GM21529 (cell line): ENCODE data around the gene NDUFAF8.

Source experiments
- ATAC-seq: cut with Tn5 transposase; IDR thresholded peaks from one replicate; pipeline ENCODE4 v1.9.1; 2021; ENCODE audit not compliant: unreplicated experiment

Gene NDUFAF8

GRCh38 chr17:81250286-81251093 is 11.4 kb downstream of the NDUFAF8 start:
- ATAC-seq: no peak

- ATAC-seq: no peak
Observed at GRCh38 chr17:81251094-81251708, 12.1 kb downstream of the NDUFAF8 start.

- no peak for ATAC-seq
Observed at GRCh38 chr17:81251709-81252301, 12.7 kb downstream of the NDUFAF8 start.

GRCh38 chr17:81252326-81252986 is 13.3 kb downstream of the NDUFAF8 start:
- no peak for ATAC-seq

GRCh38 chr17:81252987-81253329 is 13.8 kb downstream of the NDUFAF8 start:
- no peak for ATAC-seq

- ATAC-seq: no peak
Observed at GRCh38 chr17:81253358-81254131, 14.4 kb downstream of the NDUFAF8 start.

- no peak for ATAC-seq
Observed at GRCh38 chr17:81254955-81255717, 16.0 kb downstream of the NDUFAF8 start.

- no peak for ATAC-seq
Observed at GRCh38 chr17:81256616-81257015, 17.5 kb downstream of the NDUFAF8 start.

- ATAC-seq: no peak
Observed at GRCh38 chr17:81257533-81257932, 18.4 kb downstream of the NDUFAF8 start.

- ATAC-seq: no peak
Observed at GRCh38 chr17:81258292-81258691, 19.2 kb downstream of the NDUFAF8 start.

- ATAC-seq: no peak
Observed at GRCh38 chr17:81259058-81259605, 20.0 kb downstream of the NDUFAF8 start.

GRCh38 chr17:81260171-81260570 is 21.1 kb downstream of the NDUFAF8 start:
- ATAC-seq: no peak

- ATAC-seq: no peak
Observed at GRCh38 chr17:81260641-81261040, 21.5 kb downstream of the NDUFAF8 start.

GRCh38 chr17:81261096-81261495 is 22.0 kb downstream of the NDUFAF8 start:
- ATAC-seq: no peak

- ATAC-seq: no peak
Observed at GRCh38 chr17:81261582-81262336, 22.6 kb downstream of the NDUFAF8 start.

- no peak for ATAC-seq
Observed at GRCh38 chr17:81263371-81264181, 24.5 kb downstream of the NDUFAF8 start.

- no peak for ATAC-seq
Observed at GRCh38 chr17:81264640-81265039, 25.5 kb downstream of the NDUFAF8 start.

GRCh38 chr17:81265576-81265975 is 26.5 kb downstream of the NDUFAF8 start:
- no peak for ATAC-seq
